HepG2 (cell line): Measurements from ENCODE around the gene NT5C3B. TPM values are rescaled to one million over a fixed set of nuclear protein-coding genes. Genes with fewer than 3 reads are reported as not detected.

Experiments
- MAFF ChIP-seq: IDR thresholded peaks from 2 replicates; pipeline ENCODE4 v1.6.1; 2011; ENCODE audit warnings: low read depth, low read length, improper control_type of control experiment
- MEIS1 ChIP-seq: sonication (generic); formaldehyde crosslinking; IDR thresholded peaks from 2 replicates; pipeline ENCODE4 v1.9.0; 2021; ENCODE audit warnings: mild to moderate bottlenecking, missing genetic modification reagents, moderate library complexity, borderline replicate concordance
- NAIF1 ChIP-seq: sonication (generic); formaldehyde crosslinking; IDR thresholded peaks from 2 replicates; pipeline ENCODE4 v1.5.0; 2020; ENCODE audit warnings: mild to moderate bottlenecking, missing genetic modification reagents, borderline replicate concordance
- PHF20 ChIP-seq: sonication (generic); formaldehyde crosslinking; IDR thresholded peaks from 2 replicates; pipeline ENCODE4 v1.5.0; 2020; ENCODE audit warnings: mild to moderate bottlenecking, missing genetic modification reagents
- SALL2 ChIP-seq: sonication (generic); formaldehyde crosslinking; IDR thresholded peaks from 2 replicates; pipeline ENCODE4 v1.8.1; 2023; ENCODE audit warnings: mild to moderate bottlenecking, missing genetic modification reagents, inconsistent platforms
- SMARCE1 ChIP-seq: fragments of 450-650 bp; IDR thresholded peaks from 2 replicates; pipeline ENCODE4 v1.6.1; 2017; ENCODE audit warnings: borderline replicate concordance
- SOX13 ChIP-seq, 3 experiments: fragments of 450-650 bp in 1 of 3; sonication (generic) in 1 of 3; formaldehyde crosslinking in 1 of 3; IDR thresholded peaks in 2 of 3; conservative IDR thresholded peaks in 1 of 3; 2 replicates each; pipeline versions ENCODE4 v1.5.0 to v1.6.1; 2016 to 2020; ENCODE audit warnings: antibody characterized with exemption in 1 of 3, mild to moderate bottlenecking in 1 of 3, missing compliant biosample characterization in 1 of 3, missing genetic modification reagents in 1 of 3, moderate library complexity in 1 of 3
- SP2 ChIP-seq: sonication (generic); formaldehyde crosslinking; IDR thresholded peaks from 2 replicates; pipeline ENCODE4 v1.5.1; 2020; ENCODE audit warnings: mild to moderate bottlenecking, missing genetic modification reagents
- SRY ChIP-seq: sonication (generic); formaldehyde crosslinking; IDR thresholded peaks from 2 replicates; pipeline ENCODE4 v1.8.0; 2022; ENCODE audit warnings: mild to moderate bottlenecking, missing genetic modification reagents
- THAP11 ChIP-seq: IDR thresholded peaks from 2 replicates; pipeline ENCODE4 v1.6.1; 2016; ENCODE audit warnings: missing biosample characterization, missing genetic modification reagents
- ZEB1 ChIP-seq: IDR thresholded peaks from 2 replicates; pipeline ENCODE4 v1.6.1; 2012; ENCODE audit warnings: mild to moderate bottlenecking, low read depth, inconsistent platforms; ENCODE audit not compliant: insufficient replicate concordance
- ZHX1 ChIP-seq: sonication (generic); formaldehyde crosslinking; IDR thresholded peaks from 2 replicates; pipeline ENCODE4 v1.8.1; 2022; ENCODE audit warnings: low read depth, mild to moderate bottlenecking, missing genetic modification reagents
- ZNF136 ChIP-seq: sonication (generic); formaldehyde crosslinking; IDR thresholded peaks from 2 replicates; pipeline ENCODE4 v1.8.1; 2022; ENCODE audit warnings: low read depth, mild to moderate bottlenecking, moderate library complexity, missing genetic modification reagents
- ZNF354B ChIP-seq: sonication (generic); formaldehyde crosslinking; IDR thresholded peaks from 2 replicates; pipeline ENCODE4 v1.8.0; 2022; ENCODE audit warnings: mild to moderate bottlenecking, missing genetic modification reagents
- ZNF546 ChIP-seq: sonication (generic); formaldehyde crosslinking; conservative IDR thresholded peaks from 2 replicates; pipeline ENCODE4 v1.8.1; 2023; ENCODE audit warnings: mild to moderate bottlenecking, missing genetic modification reagents
- ZNF746 ChIP-seq: sonication (generic); formaldehyde crosslinking; IDR thresholded peaks from 2 replicates; pipeline ENCODE4 v1.8.0; 2022; ENCODE audit warnings: mild to moderate bottlenecking, missing genetic modification reagents
- ZNF768 ChIP-seq: sonication (generic); formaldehyde crosslinking; IDR thresholded peaks from 2 replicates; pipeline ENCODE4 v1.4.0; 2020; ENCODE audit warnings: missing genetic modification reagents
- polyA plus RNA-seq, 8 experiments: library from polyadenylated mRNA; depleted of rRNA in 3 of 8; stranded (reverse) in 7 of 8; unstranded in 1 of 8; fragments of >200 nt; fragmentation: Illumina TruSeq in 4 of 8; extraction: Trizol in 4 of 8; gene quantifications; 2 replicates each; pipeline versions ENCODE4 v1.2.1 to v1.2.3, GENCODE V29; 2011 to 2016; ENCODE audit warnings: low read depth in 4 of 8, missing spikeins in 1 of 8, mixed read lengths in 1 of 8; ENCODE audit not compliant: insufficient read depth in 1 of 8
- total RNA-seq, 5 experiments: library from RNA; depleted of rRNA; stranded (reverse); fragments of >200 nt; fragmentation: Illumina TruSeq; extraction: Trizol; gene quantifications; 2 replicates each; pipeline ENCODE4 v1.2.3, GENCODE V29; 2016; ENCODE audit warnings: low read depth in 1 of 5
- TF ChIP-seq, protein P1 (sequence below): sonication (generic); formaldehyde crosslinking; IDR thresholded peaks from 2 replicates; pipeline ENCODE4 v1.8.0; 2022; ENCODE audit warnings: missing genetic modification reagents, mild to moderate bottlenecking, moderate library complexity, borderline replicate concordance
- TF ChIP-seq, protein P2 (sequence below): sonication (generic); formaldehyde crosslinking; IDR thresholded peaks from 2 replicates; pipeline ENCODE4 v1.8.0; 2022; ENCODE audit warnings: mild to moderate bottlenecking, missing genetic modification reagents, borderline replicate concordance
- TF ChIP-seq, protein P3 (sequence below): sonication (generic); formaldehyde crosslinking; IDR thresholded peaks from 2 replicates; pipeline ENCODE4 v1.4.0; 2020; ENCODE audit warnings: missing genetic modification reagents

The NT5C3B gene
- total and polyA plus RNA-seq, 2 of the 13 experiments (the other 11 are each of a cell fraction or from before 2014, with no cell fraction given) = 104 to 126 TPM

DNA sequence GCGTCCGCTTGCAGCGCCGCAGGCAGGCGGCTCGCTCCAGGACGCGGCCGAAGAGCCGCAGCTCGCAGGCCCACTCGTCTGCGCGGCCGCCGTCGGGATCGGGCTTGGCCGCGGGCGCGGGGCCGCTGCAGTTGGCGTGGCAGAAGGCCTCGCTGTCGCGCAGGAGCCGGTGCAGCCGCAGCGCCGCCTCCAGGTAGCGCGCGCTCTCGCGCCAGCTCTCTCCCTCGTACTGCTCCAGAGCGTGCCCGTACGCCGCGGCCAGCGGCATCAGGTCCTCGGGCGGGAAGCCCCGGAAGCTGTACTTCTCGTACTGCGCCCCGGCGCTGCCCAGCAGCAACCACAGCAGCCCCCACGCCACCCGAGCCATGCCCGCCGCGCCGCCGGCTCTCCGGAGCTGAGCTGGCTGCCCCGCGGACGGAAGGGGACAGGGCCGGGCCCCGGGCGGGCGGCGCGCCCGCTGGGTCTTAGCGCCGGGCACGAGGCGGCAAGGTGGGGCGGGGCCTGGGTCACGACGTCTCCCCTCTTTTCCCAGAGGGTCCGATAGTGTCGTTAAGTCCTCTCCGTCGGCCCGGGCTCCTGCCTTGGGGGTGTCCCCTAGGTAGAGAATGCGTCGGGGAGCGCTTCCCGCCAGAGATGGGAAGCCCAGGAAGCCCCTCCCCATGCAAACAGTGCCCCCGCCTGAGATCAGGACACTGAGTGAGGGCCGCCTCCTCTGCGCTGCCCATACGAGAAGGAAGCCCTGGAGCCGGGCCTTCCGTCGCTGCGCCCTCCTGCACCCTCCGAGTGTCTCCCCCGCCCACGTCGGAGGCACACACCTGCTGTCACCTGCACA, 24.3 kb downstream of the NT5C3B start, which contains the start of gene P3H4 (continued):
- TF ChIP-seq PHF20 (CRISPR knock-in tag) (no peak; the same call in none of the 2 replicates), ZNF768 (CRISPR knock-in tag) (peak; percentile 74), THAP11 (CRISPR knock-in tag) (peak; percentile 47; the same call in 1 of the 2 replicates), SOX13 (IDR thresholded peaks at IDR 0.05) (no peak), SOX13 (CRISPR knock-in tag; conservative IDR thresholded peaks at IDR 0.05 in 1 of 2, IDR thresholded peaks at IDR 0.05 in 1 of 2) (no peak), SALL2 (CRISPR knock-in tag) (peak; percentile 92; the same call in 1 of the 2 replicates), NAIF1 (no peak), MAFF (no peak), ZNF746 (CRISPR knock-in tag) (peak; percentile 20), ZEB1 (no peak), SRY (CRISPR knock-in tag) (no peak), MEIS1 (CRISPR knock-in tag) (peak; percentile 64; the same call in 1 of the 2 replicates), ZNF136 (CRISPR knock-in tag) (no peak; the same call in 1 of the 2 replicates), ZHX1 (CRISPR knock-in tag) (0 out of 2 replicates have a peak, but pooled peaks have one; percentile 76), SMARCE1 (no peak), SP2 (CRISPR knock-in tag) (peak; percentile 67), ZNF354B (CRISPR knock-in tag) (peak; percentile 15; the same call in 1 of the 2 replicates), ZNF546 (CRISPR knock-in tag) (peak; percentile 48)
- TF ChIP-seq, protein P1, sequence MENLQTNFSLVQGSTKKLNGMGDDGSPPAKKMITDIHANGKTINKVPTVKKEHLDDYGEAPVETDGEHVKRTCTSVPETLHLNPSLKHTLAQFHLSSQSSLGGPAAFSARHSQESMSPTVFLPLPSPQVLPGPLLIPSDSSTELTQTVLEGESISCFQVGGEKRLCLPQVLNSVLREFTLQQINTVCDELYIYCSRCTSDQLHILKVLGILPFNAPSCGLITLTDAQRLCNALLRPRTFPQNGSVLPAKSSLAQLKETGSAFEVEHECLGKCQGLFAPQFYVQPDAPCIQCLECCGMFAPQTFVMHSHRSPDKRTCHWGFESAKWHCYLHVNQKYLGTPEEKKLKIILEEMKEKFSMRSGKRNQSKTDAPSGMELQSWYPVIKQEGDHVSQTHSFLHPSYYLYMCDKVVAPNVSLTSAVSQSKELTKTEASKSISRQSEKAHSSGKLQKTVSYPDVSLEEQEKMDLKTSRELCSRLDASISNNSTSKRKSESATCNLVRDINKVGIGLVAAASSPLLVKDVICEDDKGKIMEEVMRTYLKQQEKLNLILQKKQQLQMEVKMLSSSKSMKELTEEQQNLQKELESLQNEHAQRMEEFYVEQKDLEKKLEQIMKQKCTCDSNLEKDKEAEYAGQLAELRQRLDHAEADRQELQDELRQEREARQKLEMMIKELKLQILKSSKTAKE (CRISPR knock-in tag) = peak; percentile 25; the same call in 1 of the 2 replicates
- TF ChIP-seq, protein P2, sequence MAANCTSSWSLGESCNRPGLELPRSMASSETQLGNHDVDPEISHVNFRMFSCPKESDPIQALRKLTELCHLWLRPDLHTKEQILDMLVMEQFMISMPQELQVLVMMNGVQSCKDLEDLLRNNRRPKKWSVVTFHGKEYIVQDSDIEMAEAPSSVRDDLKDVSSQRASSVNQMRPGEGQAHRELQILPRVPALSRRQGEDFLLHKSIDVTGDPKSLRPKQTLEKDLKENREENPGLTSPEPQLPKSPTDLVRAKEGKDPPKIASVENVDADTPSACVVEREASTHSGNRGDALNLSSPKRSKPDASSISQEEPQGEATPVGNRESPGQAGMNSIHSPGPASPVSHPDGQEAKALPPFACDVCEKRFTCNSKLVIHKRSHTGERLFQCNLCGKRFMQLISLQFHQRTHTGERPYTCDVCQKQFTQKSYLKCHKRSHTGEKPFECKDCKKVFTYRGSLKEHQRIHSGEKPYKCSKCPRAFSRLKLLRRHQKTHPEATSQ (CRISPR knock-in tag) = no peak
- TF ChIP-seq, protein P3, sequence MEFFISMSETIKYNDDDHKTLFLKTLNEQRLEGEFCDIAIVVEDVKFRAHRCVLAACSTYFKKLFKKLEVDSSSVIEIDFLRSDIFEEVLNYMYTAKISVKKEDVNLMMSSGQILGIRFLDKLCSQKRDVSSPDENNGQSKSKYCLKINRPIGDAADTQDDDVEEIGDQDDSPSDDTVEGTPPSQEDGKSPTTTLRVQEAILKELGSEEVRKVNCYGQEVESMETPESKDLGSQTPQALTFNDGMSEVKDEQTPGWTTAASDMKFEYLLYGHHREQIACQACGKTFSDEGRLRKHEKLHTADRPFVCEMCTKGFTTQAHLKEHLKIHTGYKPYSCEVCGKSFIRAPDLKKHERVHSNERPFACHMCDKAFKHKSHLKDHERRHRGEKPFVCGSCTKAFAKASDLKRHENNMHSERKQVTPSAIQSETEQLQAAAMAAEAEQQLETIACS = peak; percentile 89
